Retinal pigment epithelial cell (primary cell): ENCODE measurements around the gene ECM2.

ENCODE experiments used
- DNase-seq: peaks from one replicate; pipeline ENCODE4 v3.0.0-alpha.2; 2010; ENCODE audit warnings: low read depth
- H3K4me3 ChIP-seq: 2 replicates; pipeline ENCODE4 v1.5.1; 2011; ENCODE audit warnings: mild to moderate bottlenecking, low read length, control low read depth, moderate library complexity
- CTCF ChIP-seq: conservative IDR thresholded peaks from 2 replicates; pipeline ENCODE4 v1.5.1; 2011; ENCODE audit warnings: low read depth, low read length, control low read depth, inconsistent platforms

Gene ECM2

DNA sequence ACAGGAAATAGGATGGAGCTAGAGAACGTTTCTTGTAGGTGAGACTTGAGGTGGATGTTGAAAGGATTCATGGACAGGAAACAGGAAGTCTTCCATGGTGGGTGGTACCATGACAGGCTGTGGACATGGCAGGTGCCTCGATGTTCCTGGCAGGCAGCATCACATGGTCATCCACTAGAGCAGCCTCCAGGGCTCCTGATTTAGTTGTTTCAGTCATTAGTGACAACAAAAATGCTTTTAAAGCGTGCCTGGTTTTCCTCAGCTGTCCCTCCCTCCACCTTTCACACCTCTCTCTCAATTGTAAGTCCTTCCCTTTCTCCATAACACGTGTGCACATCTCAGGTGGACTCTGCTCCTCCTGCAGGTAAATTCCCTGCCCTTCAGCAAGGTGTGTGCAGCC, 28.3 kb downstream of the ECM2 start:
- DNase-seq, result no peak
- no peak overlapping the region for H3K4me3 ChIP-seq
- TF ChIP-seq CTCF, result no peak

GRCh38 chr9:92507005-92507404, 28.8 kb downstream of the ECM2 start:
- no peak for DNase-seq
- no peak for TF ChIP-seq CTCF
- no peak overlapping the region for H3K4me3 ChIP-seq

- H3K4me3 ChIP-seq, result no peak overlapping the region
- DNase-seq, result peak; percentile 61
- TF ChIP-seq CTCF, result no peak
These were observed 29.5 kb downstream of the ECM2 start for GRCh38 chr9:92506184-92506857.

- TF ChIP-seq CTCF, result no peak
- no peak for DNase-seq
- H3K4me3 ChIP-seq, result no peak overlapping the region
These were observed 30.9 kb downstream of the ECM2 start for GRCh38 chr9:92504881-92505280.

DNA sequence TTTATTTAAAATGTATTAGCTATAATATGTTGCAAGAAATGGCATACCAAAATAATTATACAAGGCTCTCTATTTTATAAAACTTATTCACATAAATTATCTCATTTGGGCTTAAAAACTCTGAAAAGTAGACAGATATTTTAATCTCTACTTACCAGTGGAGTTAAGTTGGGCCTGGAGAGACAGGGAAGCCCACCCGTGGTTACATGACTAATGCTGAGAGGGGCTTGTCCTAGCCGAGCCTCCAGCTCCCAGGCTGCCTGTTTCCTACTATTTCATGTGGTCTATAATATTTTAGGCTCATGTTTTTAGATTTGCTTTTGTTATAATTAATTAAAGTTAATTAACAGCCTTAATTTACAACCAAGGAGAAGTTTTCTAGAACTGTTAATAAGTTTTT, 32.6 kb downstream of the ECM2 start:
- H3K4me3 ChIP-seq, result no peak overlapping the region
- TF ChIP-seq CTCF, result no peak
- DNase-seq, result no peak

GRCh38 chr9:92501671-92502393, 34.0 kb downstream of the ECM2 start:
- DNase-seq, result no peak
- H3K4me3 ChIP-seq, result no peak overlapping the region
- peak; percentile 66 for TF ChIP-seq CTCF

DNA sequence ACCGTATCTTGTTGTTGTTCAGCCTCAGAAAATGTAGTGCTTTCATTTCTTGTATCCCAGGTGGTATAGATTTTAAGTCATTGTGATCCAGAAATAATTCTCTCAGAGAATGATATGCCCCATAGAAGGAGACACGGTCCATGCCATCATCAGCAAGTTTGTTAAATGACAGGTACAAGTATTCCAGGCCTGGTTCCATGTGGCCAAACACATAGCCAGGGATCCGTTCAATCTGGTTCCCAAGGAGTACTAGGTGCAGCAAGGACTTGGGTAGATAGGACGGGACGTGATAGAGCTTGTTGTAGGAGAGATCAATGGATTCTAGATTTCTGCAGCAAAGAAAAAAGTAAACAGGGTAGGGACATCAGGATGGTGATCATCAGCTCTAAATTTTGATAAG, 35.1 kb downstream of the ECM2 start:
- no peak for TF ChIP-seq CTCF
- DNase-seq, result no peak
- H3K4me3 ChIP-seq, result no peak overlapping the region
